Measurements from ENCODE around the gene RPS15.
"Not testable (repeated sequence)": the region's sequence is repeated elsewhere in the genome, so short reads cannot be mapped to it uniquely, and the experiment has no call there.

RPS15 gene

DNA sequence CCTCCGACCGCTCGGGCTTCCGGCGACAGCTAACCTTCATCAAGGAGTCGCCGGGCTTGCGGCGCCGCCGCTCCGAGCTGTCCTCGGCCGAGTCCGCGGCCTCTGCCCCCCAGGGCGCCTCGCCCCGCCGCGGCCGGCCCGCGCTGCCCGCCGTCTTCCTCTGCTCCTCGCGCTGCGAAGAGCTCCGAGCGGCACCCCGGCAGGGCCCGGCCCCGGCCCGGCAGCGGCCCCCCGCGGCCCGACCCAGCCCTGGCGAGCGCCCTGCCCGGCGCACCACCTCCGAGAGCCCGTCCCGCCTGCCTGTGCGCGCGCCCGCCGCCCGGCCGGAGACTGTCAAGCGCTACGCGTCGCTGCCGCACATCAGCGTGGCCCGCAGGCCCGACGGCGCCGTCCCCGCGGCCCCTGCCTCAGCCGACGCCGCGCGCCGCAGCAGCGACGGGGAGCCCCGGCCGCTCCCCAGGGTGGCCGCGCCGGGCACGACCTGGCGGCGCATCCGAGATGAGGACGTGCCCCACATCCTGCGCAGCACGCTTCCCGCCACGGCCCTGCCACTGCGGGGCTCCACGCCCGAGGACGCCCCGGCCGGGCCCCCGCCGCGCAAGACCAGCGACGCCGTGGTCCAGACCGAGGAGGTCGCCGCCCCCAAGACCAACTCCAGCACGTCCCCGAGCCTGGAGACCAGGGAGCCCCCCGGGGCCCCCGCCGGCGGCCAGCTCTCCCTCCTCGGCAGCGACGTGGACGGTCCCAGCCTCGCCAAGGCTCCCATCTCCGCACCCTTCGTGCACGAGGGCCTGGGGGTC, 31.3 kb downstream of the RPS15 start:
- Mint-ChIP-seq H3K36me3 (ENCODE audit: low read depth) (peaks cover 2% of the 10 kb centered on the region), H3K9me3 (no peaks in the 10 kb centered on the region), H3K4me3 (peak overlapping the region; percentile 67), H3K27ac (no peak overlapping the region), H3K4me1 (ENCODE audit: low read depth) (peaks cover 2% of the 10 kb centered on the region), H3K27me3 (ENCODE audit: low read depth) (peaks cover 8% of the 10 kb centered on the region)

- H3K27ac Mint-ChIP-seq = no peak overlapping the region
- H3K4me3 Mint-ChIP-seq = peak overlapping the region; percentile 67
- peaks cover 2% of the 10 kb centered on the region for H3K4me1 Mint-ChIP-seq (ENCODE audit: low read depth)
- peaks cover 8% of the 10 kb centered on the region for H3K27me3 Mint-ChIP-seq (ENCODE audit: low read depth)
- no peaks in the 10 kb centered on the region for H3K9me3 Mint-ChIP-seq
- peaks cover 2% of the 10 kb centered on the region for H3K36me3 Mint-ChIP-seq (ENCODE audit: low read depth)
These were observed 31.8 kb downstream of the RPS15 start for GRCh38 chr19:1470055-1470304.

- H3K4me3 Mint-ChIP-seq = peak overlapping the region; percentile 67
- H3K36me3 Mint-ChIP-seq (ENCODE audit: low read depth) = peaks cover 2% of the 10 kb centered on the region
- peaks cover 2% of the 10 kb centered on the region for H3K4me1 Mint-ChIP-seq (ENCODE audit: low read depth)
- no peaks in the 10 kb centered on the region for H3K9me3 Mint-ChIP-seq
- H3K27ac Mint-ChIP-seq = no peak overlapping the region
- peaks cover 8% of the 10 kb centered on the region for H3K27me3 Mint-ChIP-seq (ENCODE audit: low read depth)
These were observed 32.3 kb downstream of the RPS15 start for GRCh38 chr19:1470305-1471009.

GRCh38 chr19:1471010-1471514, 32.9 kb downstream of the RPS15 start:
- Mint-ChIP-seq H3K36me3 (ENCODE audit: low read depth) (peaks cover 2% of the 10 kb centered on the region), H3K4me3 (peak overlapping the region; percentile 25), H3K9me3 (no peaks in the 10 kb centered on the region), H3K4me1 (ENCODE audit: low read depth) (peaks cover 2% of the 10 kb centered on the region), H3K27ac (no peak overlapping the region), H3K27me3 (ENCODE audit: low read depth) (peaks cover 8% of the 10 kb centered on the region)

DNA sequence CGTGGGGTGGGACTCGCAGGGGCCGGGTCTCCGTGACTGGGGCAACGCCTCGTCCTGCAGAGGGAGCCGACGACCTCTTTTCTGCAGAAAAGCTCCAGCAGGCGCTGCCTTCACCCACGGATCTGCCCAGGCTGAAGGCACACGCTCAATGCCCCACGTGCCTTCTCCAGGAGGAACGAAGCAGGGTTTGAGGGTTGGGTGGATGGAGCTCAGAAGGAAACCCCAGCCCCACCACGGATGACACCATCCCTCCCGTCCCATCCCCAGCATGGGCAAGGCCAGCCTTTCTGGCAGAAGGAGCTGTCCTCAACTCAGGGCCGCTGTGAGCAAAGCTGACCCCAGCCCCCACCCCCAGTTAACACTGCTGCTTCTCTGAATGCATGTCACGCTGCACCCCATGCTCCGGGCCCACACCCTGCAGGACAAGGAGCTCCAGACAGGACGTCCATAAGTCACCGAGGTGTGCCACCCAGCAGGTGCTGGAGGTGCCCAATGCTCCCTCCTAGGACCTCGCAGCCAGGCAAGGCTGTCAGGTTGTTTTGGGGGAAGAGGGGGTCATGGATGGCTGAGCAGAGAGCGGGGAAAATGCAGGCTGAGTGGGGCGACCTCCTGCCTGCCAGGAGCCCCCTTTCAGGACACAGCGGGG, 33.4 kb downstream of the RPS15 start:
- Mint-ChIP-seq H3K4me1 (ENCODE audit: low read depth) (peaks cover 2% of the 10 kb centered on the region), H3K36me3 (ENCODE audit: low read depth) (peaks cover 2% of the 10 kb centered on the region), H3K27me3 (ENCODE audit: low read depth) (peaks cover 8% of the 10 kb centered on the region), H3K27ac (no peak overlapping the region), H3K4me3 (no peak overlapping the region), H3K9me3 (no peaks in the 10 kb centered on the region)

DNA sequence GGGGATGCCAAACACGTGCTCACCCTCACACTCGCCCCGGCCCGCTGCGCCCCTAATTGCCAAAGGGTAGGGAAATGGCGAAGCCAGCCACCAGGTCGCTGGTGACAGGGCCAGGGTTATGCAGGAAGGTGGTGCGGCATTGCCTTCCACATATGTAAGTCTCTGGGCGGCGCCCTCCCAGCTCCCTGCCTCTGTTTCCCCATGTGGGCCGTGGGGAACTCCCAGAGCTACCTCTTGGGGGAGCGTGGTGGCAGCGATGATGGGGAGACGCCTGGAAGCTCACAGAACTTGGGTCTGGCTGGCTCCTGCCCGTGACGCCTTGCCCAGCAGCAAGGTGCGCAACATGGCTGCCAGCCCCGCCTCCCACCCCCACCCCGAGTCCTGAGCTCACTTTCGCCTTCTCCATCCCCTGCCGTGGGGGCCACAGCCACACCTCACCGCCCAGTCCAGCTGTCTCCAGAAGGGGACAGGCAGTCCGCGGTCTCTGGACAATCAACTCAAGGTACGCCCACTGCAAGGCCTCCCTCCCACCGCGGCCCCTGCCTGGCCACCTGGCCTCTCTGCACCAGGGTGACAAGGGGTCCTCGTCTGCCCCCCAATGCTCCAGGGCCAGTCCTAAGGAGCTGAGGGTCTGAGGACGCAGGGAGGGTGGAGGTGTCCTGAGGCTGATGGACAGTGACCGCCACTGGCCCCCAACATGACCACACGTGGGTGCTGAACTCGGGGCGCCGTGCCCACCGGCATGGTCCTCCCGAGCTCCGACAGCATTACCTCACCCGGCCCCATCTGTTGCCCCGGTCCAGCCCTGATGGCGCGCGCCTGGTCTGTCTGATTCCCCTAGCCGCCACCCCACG, 34.3 kb downstream of the RPS15 start:
- Mint-ChIP-seq H3K9me3 (no peaks in the 10 kb centered on the region), H3K36me3 (ENCODE audit: low read depth) (peaks cover 2% of the 10 kb centered on the region), H3K27me3 (ENCODE audit: low read depth) (peaks cover 8% of the 10 kb centered on the region), H3K4me1 (ENCODE audit: low read depth) (peaks cover 6% of the 10 kb centered on the region), H3K27ac (no peak overlapping the region), H3K4me3 (no peak overlapping the region)

DNA sequence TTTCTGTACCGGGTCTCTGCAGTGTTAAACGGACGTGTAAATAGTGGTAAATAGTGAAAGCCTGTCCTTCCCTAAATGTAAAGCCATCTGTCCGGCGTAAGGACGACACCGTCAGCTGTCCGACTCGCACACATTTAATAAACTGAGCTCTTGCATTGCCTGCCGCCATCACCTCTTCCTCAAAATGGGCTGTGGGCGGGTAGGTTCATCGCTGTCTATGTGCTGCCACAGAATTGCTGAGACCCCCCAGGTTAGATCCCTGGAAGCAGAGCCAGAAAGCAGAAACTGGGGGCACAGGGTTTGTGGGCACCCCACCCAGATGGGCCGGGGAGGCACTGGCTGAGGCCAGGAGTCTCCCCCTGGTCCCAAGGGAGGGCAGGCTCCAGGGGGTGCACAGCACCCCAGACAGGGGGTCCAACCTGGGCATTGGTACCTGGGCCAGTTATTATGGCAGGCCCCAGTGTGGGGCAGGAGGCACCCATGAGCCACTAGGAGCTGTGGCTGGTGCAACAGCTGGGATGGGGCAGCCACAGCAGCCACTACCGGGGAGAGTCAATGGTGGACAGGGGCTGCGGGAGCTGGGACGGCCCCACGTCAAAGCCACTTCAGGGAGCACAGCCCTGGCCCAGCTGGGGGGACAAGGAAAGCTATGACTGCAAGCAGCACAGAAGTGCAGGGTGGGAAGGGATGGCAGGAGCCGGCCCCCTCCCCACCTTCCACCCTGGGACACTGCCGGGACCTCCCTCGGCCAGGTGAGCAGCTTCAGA, 35.1 kb downstream of the RPS15 start:
- no peak overlapping the region for H3K27ac Mint-ChIP-seq
- no peak overlapping the region for H3K4me3 Mint-ChIP-seq

DNA sequence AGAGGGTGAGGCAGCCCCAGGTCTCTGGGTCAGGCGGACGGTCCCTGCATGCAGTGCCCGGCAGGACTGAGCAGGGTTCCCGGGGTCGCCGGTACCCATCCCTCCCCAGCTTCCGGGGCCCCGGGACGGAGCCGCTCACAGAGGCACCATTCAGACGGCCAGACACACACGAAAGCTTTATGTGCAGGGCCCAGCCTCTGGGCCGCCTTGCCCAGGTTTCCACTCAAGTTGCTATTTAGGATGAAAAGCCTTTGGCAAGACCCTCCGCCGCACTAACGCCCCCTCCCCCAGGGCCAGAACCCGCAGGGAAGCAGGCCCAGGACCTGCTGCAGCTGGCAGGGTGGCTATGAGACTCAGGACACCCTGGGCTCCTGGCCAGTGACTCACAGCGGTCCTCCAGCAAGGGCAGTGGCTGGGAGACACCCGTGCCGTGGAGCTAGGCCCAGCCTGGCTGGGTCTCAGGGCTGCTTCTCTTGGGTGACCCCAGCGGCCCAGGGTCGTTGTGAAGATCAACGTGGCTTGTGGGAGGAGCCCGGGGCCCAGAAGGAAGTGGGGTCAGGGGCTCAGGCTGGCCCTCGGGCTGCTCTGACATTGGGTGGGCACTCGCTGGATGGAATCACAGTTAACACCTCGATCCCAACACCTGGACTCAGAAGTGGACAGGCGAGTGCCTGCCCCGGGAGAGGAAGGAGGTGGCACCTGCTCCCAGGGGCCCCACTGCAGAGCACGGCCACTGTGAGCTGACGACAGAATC, 36.0 kb downstream of the RPS15 start:
- Mint-ChIP-seq H3K27me3 (ENCODE audit: low read depth) (peaks cover 8% of the 10 kb centered on the region), H3K4me1 (ENCODE audit: low read depth) (peaks cover 9% of the 10 kb centered on the region), H3K27ac (no peak overlapping the region), H3K9me3 (no peaks in the 10 kb centered on the region), H3K36me3 (ENCODE audit: low read depth) (peaks cover 4% of the 10 kb centered on the region), H3K4me3 (no peak overlapping the region)

More for the DNA sequence above, 35.1 kb downstream of the RPS15 start:
- Mint-ChIP-seq H3K27me3 (ENCODE audit: low read depth) (peaks cover 8% of the 10 kb centered on the region), H3K36me3 (ENCODE audit: low read depth) (peaks cover 2% of the 10 kb centered on the region), H3K9me3 (no peaks in the 10 kb centered on the region), H3K4me1 (ENCODE audit: low read depth) (peaks cover 6% of the 10 kb centered on the region)

- Mint-ChIP-seq H3K27ac (no peak overlapping the region), H3K4me1 (ENCODE audit: low read depth) (peaks cover 10% of the 10 kb centered on the region), H3K4me3 (no peak overlapping the region), H3K36me3 (ENCODE audit: low read depth) (peaks cover 5% of the 10 kb centered on the region), H3K27me3 (ENCODE audit: low read depth) (peaks cover 8% of the 10 kb centered on the region), H3K9me3 (no peaks in the 10 kb centered on the region)
These were observed 36.7 kb downstream of the RPS15 start for GRCh38 chr19:1474765-1475351.

DNA sequence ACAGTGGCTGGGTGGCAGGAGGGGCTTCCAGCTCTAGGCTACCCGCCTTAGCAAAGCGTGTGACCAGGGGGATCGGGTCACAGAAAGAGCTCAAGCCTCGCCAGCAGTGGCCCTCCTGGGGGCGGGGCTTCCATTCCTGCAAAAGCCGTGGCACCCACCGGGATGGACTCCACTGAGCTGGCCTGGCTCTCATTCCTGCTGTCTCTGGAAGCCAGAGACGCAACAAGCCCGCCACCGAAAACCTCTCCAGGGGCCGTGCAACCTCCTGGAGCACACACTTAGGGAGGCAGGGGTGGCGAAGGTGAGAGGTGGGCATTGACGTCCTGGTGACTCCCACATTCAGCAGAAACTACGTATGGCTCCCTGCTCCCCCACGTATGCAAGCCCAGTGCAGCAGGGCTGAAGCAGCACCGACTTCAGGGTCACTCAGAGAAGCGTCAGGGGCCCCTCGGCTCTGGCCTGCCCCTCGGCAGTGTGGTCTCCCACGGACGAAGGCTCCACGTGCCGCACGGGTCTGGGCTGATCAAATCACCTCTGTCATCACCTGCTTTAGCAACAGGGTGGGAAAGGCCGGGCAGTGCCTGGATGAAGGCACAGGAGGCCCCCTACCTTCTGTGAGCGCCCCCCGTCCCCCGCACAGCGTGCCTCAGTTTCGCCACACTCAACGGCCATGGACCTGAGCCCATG, 37.7 kb downstream of the RPS15 start:
- H3K4me1 Mint-ChIP-seq (ENCODE audit: low read depth) = peaks cover 13% of the 10 kb centered on the region
- H3K27ac Mint-ChIP-seq = no peak overlapping the region
- H3K9me3 Mint-ChIP-seq = no peaks in the 10 kb centered on the region
- peaks cover 8% of the 10 kb centered on the region for H3K27me3 Mint-ChIP-seq (ENCODE audit: low read depth)
- H3K4me3 Mint-ChIP-seq = no peak overlapping the region
- H3K36me3 Mint-ChIP-seq (ENCODE audit: low read depth) = peaks cover 5% of the 10 kb centered on the region

DNA sequence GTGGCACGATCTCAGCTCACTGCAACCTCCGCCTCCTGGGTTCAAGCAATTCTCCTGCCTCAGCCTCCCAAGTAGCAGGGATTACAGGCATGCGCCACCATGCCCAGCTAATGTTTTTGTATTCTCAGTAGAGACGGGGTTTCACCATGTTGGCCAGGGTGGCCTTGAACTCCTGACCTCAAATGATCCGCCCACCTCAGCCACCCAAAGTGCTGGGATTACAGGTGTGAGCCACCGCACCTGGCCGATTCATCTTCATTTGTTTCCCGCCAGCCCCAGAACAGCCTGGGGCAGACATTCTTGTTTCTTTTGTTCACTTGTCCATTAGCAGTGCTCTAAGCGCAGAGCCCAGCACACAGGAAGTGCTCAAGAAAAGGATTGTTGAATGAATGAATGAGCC, 38.9 kb downstream of the RPS15 start:
- not testable (repeated sequence) for H3K4me3 Mint-ChIP-seq; H3K36me3 Mint-ChIP-seq (ENCODE audit: low read depth); H3K9me3 Mint-ChIP-seq; H3K27me3 Mint-ChIP-seq (ENCODE audit: low read depth); H3K27ac Mint-ChIP-seq
- H3K4me1 Mint-ChIP-seq (ENCODE audit: low read depth) = peaks cover 12% of the 10 kb centered on the region

- Mint-ChIP-seq H3K36me3 (ENCODE audit: low read depth) (peaks cover 3% of the 10 kb centered on the region), H3K4me1 (ENCODE audit: low read depth) (peaks cover 12% of the 10 kb centered on the region), H3K9me3 (no peaks in the 10 kb centered on the region), H3K4me3 (peak within 1 kb of the TSS; percentile 98), H3K27me3 (ENCODE audit: low read depth) (no peaks in the 10 kb centered on the region), H3K27ac (peak within 1 kb of the TSS; percentile 96)
These were observed 40.9 kb downstream of the RPS15 start, which contains the start of gene C19orf25 for GRCh38 chr19:1478934-1479707. TSS of gene C19orf25 (minus strand) at chr19:1479215. CDS start at chr19:1478903, 312 bp downstream.

Measured in T-helper 1 cell treated with Interleukin-12 subunit alpha and Interleukin-12 subunit beta and Interleukin-4 antibody, amounts not matched to agents 30 μg/mL and 1 μg/mL, for 36 hours (primary cell).